Activated CD8-positive, alpha-beta T cell treated with anti-CD3 and anti-CD28 coated beads, Interleukin-2, amount 10 ng/mL, durations not matched to agents 7 days and 5 days (primary cell): ENCODE measurements around the gene RGL3. TPM values are rescaled to one million over a fixed set of nuclear protein-coding genes. Genes with fewer than 3 reads are reported as not detected.

ENCODE experiments used
- ATAC-seq: fragments of 150-1000 bp; cut with Tn5 transposase; one replicate; pipeline ENCODE4 v1.10.0; 2021; ENCODE audit warnings: moderate library complexity
- CTCF ChIA-PET: fragments of 350-600 bp; sonication (Branson Sonifier 250); formaldehyde crosslinking; loops from one replicate; lab custom pipeline; 2021; ENCODE audit warnings: antibody characterized with exemption; lab: Charles Lee
- POLR2A ChIA-PET: fragments of 350-600 bp; sonication (Branson Sonifier 250); formaldehyde crosslinking; loops from one replicate; lab custom pipeline; 2021; ENCODE audit warnings: antibody characterized with exemption; lab: Charles Lee
- DNase-seq: peaks from one replicate; pipeline ENCODE4 v3.0.0-alpha.2; 2020
- H3K27ac Mint-ChIP-seq: one replicate; pipeline ENCODE4 v1.8.0; 2021; ENCODE audit warnings: mild to moderate bottlenecking, mixed read lengths
- H3K27me3 Mint-ChIP-seq: one replicate; pipeline ENCODE4 v1.8.0; 2021; ENCODE audit warnings: low read depth, mixed read lengths
- H3K36me3 Mint-ChIP-seq: one replicate; pipeline ENCODE4 v1.8.0; 2021; ENCODE audit warnings: low read depth, mixed read lengths
- H3K4me1 Mint-ChIP-seq: one replicate; pipeline ENCODE4 v1.8.0; 2021; ENCODE audit warnings: low read depth, mixed read lengths
- H3K4me3 Mint-ChIP-seq: one replicate; pipeline ENCODE4 v1.8.0; 2021; ENCODE audit warnings: mild to moderate bottlenecking, mixed read lengths
- H3K9me3 Mint-ChIP-seq: one replicate; pipeline ENCODE4 v1.8.0; 2022; ENCODE audit warnings: mixed read lengths; ENCODE audit not compliant: insufficient read depth
- total RNA-seq, 2 experiments: library from RNA; stranded (reverse); gene quantifications; one replicate each; pipeline ENCODE4 v1.2.3, GENCODE V29; 2021

RGL3 gene
- total RNA-seq, 2 experiments from 2014 or later, result not detected

- POLR2A ChIA-PET, result interaction anchor here (0.5 to 0.6 kb wide), 2 partner anchors 42 to 512 kb away, joined by 3 read pairs; partner anchors contain the start of gene RGL3
These were observed 41.9 kb downstream of the RGL3 start for GRCh38 chr19:11377237-11377636.

DNA sequence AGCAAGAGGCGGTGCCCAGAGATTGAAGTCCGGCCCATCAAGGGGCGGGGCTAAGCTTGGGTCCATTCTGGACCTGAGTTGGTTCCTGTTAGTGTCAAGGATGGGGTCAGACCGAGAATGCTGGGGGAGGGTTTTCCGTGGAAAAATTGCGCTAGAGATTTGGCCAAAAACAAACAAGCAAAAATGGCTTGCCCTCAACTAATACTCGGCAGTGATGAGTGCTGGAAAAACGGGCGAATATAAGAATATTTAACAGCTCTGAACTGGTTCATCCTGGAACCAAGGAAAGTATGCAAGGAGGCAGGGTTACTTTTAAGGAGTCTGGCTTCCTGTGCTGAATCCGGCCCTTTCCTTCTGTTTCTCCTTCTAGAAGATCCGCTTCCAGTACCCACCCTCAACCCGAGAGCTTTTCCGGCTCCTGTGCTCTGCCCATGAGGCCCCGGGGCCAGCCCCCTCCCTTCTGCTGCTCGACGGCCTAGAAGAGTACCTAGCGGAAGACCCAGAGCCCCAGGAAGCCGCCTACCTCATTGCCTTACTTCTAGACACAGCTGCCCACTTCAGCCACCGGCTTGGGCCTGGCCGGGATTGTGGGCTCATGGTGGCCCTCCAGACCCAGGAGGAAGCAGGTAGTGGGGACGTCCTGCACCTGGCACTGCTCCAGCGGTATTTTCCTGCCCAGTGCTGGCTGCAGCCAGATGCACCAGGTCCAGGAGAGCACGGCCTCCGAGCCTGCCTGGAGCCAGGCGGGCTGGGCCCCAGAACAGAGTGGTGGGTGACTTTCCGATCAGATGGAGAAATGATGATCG lies 43.8 kb downstream of the RGL3 start:
- POLR2A ChIA-PET, result interaction anchor here (1.0 to 2.0 kb wide), 12 partner anchors 8 to 153 kb away, joined by 3 to 15 read pairs (median 4); partner anchors contain the start of genes CCDC159, ECSIT, ODAD3 and PRKCSH
- peak; percentile 91 for DNase-seq
- ATAC-seq, result peak; percentile 50

More at GRCh38 chr19:11377237-11377636, 41.9 kb downstream of the RGL3 start:
- no peaks in the 10 kb centered on the region for H3K9me3 Mint-ChIP-seq
- peaks cover 23% of the 10 kb centered on the region for H3K36me3 Mint-ChIP-seq
- peaks cover 50% of the 10 kb centered on the region for H3K4me1 Mint-ChIP-seq
- peak overlapping the region; percentile 89 for H3K27ac Mint-ChIP-seq
- ATAC-seq (no peak), DNase-seq (peak; percentile 57)
- no peaks in the 10 kb centered on the region for H3K27me3 Mint-ChIP-seq
- H3K4me3 Mint-ChIP-seq, result no peak overlapping the region
- CTCF ChIA-PET, result interaction anchor here (0.7 to 4.3 kb wide), 11 partner anchors 9 to 542 kb away, joined by 3 to 35 read pairs (median 4); partner anchors contain the start of genes ODAD3, PRKCSH, RAB3D and TMED1

GRCh38 chr19:11374433-11375142 lies 44.5 kb downstream of the RGL3 start, which contains the start of gene SWSAP1:
Gene SWSAP1 (plus strand): TSS chr19:11374666. CDS start chr19:11374681, 15 bp downstream.
- no peaks in the 10 kb centered on the region for H3K9me3 Mint-ChIP-seq
- DNase-seq (peak; percentile 99), ATAC-seq (peak; percentile 96)
- H3K4me1 Mint-ChIP-seq, result peaks cover 29% of the 10 kb centered on the region
- no peaks in the 10 kb centered on the region for H3K27me3 Mint-ChIP-seq
- CTCF ChIA-PET, result interaction anchor here (0.7 to 4.3 kb wide), 16 partner anchors 9 to 504 kb away, joined by 3 to 35 read pairs (median 3); partner anchors contain the start of genes CCDC159, ELAVL3, ODAD3 and PRKCSH
- POLR2A ChIA-PET, result interaction anchor here (0.5 to 2.0 kb wide), 16 partner anchors 8 to 168 kb away, joined by 3 to 15 read pairs (median 4); partner anchors contain the start of genes CCDC159, ECSIT, ODAD3 and PRKCSH
- H3K36me3 Mint-ChIP-seq, result peaks cover 20% of the 10 kb centered on the region
- no peak within 1 kb of the TSS for H3K4me3 Mint-ChIP-seq
- H3K27ac Mint-ChIP-seq, result no peak within 1 kb of the TSS

More for the DNA sequence above, 43.8 kb downstream of the RGL3 start:
- H3K36me3 Mint-ChIP-seq, result peaks cover 23% of the 10 kb centered on the region
- CTCF ChIA-PET, result interaction anchor here (0.7 to 4.3 kb wide), 15 partner anchors 8 to 504 kb away, joined by 3 to 35 read pairs (median 3); partner anchors contain the start of genes CCDC159, ELAVL3, ODAD3 and PRKCSH
- peaks cover 37% of the 10 kb centered on the region for H3K4me1 Mint-ChIP-seq
- no peaks in the 10 kb centered on the region for H3K27me3 Mint-ChIP-seq
- H3K27ac Mint-ChIP-seq, result no peak overlapping the region
- no peaks in the 10 kb centered on the region for H3K9me3 Mint-ChIP-seq
- H3K4me3 Mint-ChIP-seq, result no peak overlapping the region

- Mint-ChIP-seq H3K36me3 (peaks cover 24% of the 10 kb centered on the region), H3K4me3 (no peak overlapping the region), H3K4me1 (peaks cover 27% of the 10 kb centered on the region), H3K27me3 (no peaks in the 10 kb centered on the region), H3K9me3 (no peaks in the 10 kb centered on the region), H3K27ac (no peak overlapping the region)
- ChIA-PET POLR2A (interaction anchor here (0.5 to 2.0 kb wide), 8 partner anchors 7 to 168 kb away, joined by 3 to 10 read pairs (median 4); partner anchors contain the start of genes ODAD3 and PRKCSH), CTCF (interaction anchor here (1.0 to 4.3 kb wide), 10 partner anchors 9 to 502 kb away, joined by 3 to 35 read pairs (median 8); partner anchors contain the start of genes CCDC159, ELAVL3, ODAD3 and PRKCSH)
- ATAC-seq (no peak), DNase-seq (no peak)
These were observed 45.2 kb downstream of the RGL3 start for GRCh38 chr19:11373885-11374432.

GRCh38 chr19:11373166-11373884 lies 45.8 kb downstream of the RGL3 start:
- Mint-ChIP-seq H3K27ac (no peak overlapping the region), H3K4me1 (peaks cover 22% of the 10 kb centered on the region), H3K27me3 (no peaks in the 10 kb centered on the region), H3K4me3 (no peak overlapping the region), H3K9me3 (no peaks in the 10 kb centered on the region), H3K36me3 (peaks cover 21% of the 10 kb centered on the region)
- DNase-seq (no peak), ATAC-seq (no peak)
- ChIA-PET POLR2A (interaction anchor here (1.2 kb wide), 2 partner anchors 22 to 84 kb away, joined by 3 read pairs; no protein-coding TSS in a partner anchor), CTCF (interaction anchor here (1.3 to 3.2 kb wide), 4 partner anchors 10 to 79 kb away, joined by 3 to 16 read pairs (median 14); partner anchors contain the start of genes ODAD3 and PRKCSH)

- Mint-ChIP-seq H3K36me3 (peaks cover 6% of the 10 kb centered on the region), H3K9me3 (no peaks in the 10 kb centered on the region), H3K4me3 (no peak overlapping the region), H3K27me3 (no peaks in the 10 kb centered on the region), H3K4me1 (peaks cover 3% of the 10 kb centered on the region), H3K27ac (no peak overlapping the region)
- ATAC-seq, result no peak
- CTCF ChIA-PET, result interaction anchor here (1.9 kb wide), 1 partner anchor 10 kb away, joined by 9 read pairs; no protein-coding TSS in a partner anchor
- DNase-seq, result no peak
- POLR2A ChIA-PET, result no interaction called here
These were observed 48.4 kb downstream of the RGL3 start for GRCh38 chr19:11370744-11371143.

DNA sequence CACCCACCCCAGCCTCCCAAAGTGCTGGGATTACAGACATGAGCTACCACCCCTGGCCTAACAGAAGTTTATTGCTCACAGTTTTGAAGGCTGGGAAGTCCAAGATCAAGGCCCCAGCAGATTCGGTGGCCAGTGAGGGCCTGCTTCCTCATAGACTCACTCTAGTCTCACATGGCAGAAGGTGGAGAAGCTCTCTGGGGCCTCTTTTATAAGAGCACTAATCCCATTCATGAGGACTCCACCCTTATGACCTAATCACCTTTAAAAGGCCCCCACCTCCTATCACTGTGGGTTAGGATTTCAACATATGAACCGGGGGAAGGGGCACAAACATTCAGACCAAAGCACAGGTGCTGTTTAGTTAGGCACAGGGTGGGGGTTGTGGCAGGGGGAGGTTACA lies 51.6 kb downstream of the RGL3 start:
- H3K27ac Mint-ChIP-seq, result no peak overlapping the region
- POLR2A ChIA-PET, result interaction anchor here (2.6 kb wide), 1 partner anchor 14 kb away, joined by 6 read pairs; no protein-coding TSS in a partner anchor
- ATAC-seq (no peak), DNase-seq (no peak)
- H3K27me3 Mint-ChIP-seq, result no peaks in the 10 kb centered on the region
- CTCF ChIA-PET, result interaction anchor here (1.9 to 2.3 kb wide), 2 partner anchors 14 to 115 kb away, joined by 7 to 11 read pairs; no protein-coding TSS in a partner anchor
- no peak overlapping the region for H3K4me3 Mint-ChIP-seq
- H3K9me3 Mint-ChIP-seq, result no peaks in the 10 kb centered on the region
- H3K36me3 Mint-ChIP-seq, result peaks cover 4% of the 10 kb centered on the region
- no peaks in the 10 kb centered on the region for H3K4me1 Mint-ChIP-seq

- CTCF ChIA-PET, result no interaction called here
- POLR2A ChIA-PET, result no interaction called here
- Mint-ChIP-seq H3K27ac (no peak overlapping the region), H3K36me3 (peaks cover 4% of the 10 kb centered on the region), H3K4me3 (no peak overlapping the region), H3K4me1 (no peaks in the 10 kb centered on the region), H3K9me3 (no peaks in the 10 kb centered on the region), H3K27me3 (no peaks in the 10 kb centered on the region)
- DNase-seq, result no peak
- no peak for ATAC-seq
These were observed 53.5 kb downstream of the RGL3 start for GRCh38 chr19:11365557-11366117.

- H3K36me3 Mint-ChIP-seq, result peaks cover 4% of the 10 kb centered on the region
- no peak overlapping the region for H3K27ac Mint-ChIP-seq
- POLR2A ChIA-PET, result no interaction called here
- no peak for ATAC-seq
- H3K4me1 Mint-ChIP-seq, result no peaks in the 10 kb centered on the region
- no peaks in the 10 kb centered on the region for H3K9me3 Mint-ChIP-seq
- no peak overlapping the region for H3K4me3 Mint-ChIP-seq
- CTCF ChIA-PET, result no interaction called here
- no peak for DNase-seq
- no peaks in the 10 kb centered on the region for H3K27me3 Mint-ChIP-seq
These were observed 54.2 kb downstream of the RGL3 start for GRCh38 chr19:11364935-11365334.

GRCh38 chr19:11364296-11364904 lies 54.7 kb downstream of the RGL3 start:
- DNase-seq, result no peak
- no peak overlapping the region for H3K27ac Mint-ChIP-seq
- CTCF ChIA-PET, result no interaction called here
- no peak overlapping the region for H3K4me3 Mint-ChIP-seq
- peaks cover 3% of the 10 kb centered on the region for H3K36me3 Mint-ChIP-seq
- no peaks in the 10 kb centered on the region for H3K27me3 Mint-ChIP-seq
- POLR2A ChIA-PET, result no interaction called here
- no peak for ATAC-seq
- H3K4me1 Mint-ChIP-seq, result no peaks in the 10 kb centered on the region
- no peaks in the 10 kb centered on the region for H3K9me3 Mint-ChIP-seq
